ENCODE measurements around the gene PLCL1. TPM values are rescaled to one million over a fixed set of nuclear protein-coding genes. Genes with fewer than 3 reads are reported as not detected.

Gene PLCL1
- polyA plus RNA-seq, 1 of the 3 experiments (the other 2 are of a cell fraction): 7.7 TPM

DNA sequence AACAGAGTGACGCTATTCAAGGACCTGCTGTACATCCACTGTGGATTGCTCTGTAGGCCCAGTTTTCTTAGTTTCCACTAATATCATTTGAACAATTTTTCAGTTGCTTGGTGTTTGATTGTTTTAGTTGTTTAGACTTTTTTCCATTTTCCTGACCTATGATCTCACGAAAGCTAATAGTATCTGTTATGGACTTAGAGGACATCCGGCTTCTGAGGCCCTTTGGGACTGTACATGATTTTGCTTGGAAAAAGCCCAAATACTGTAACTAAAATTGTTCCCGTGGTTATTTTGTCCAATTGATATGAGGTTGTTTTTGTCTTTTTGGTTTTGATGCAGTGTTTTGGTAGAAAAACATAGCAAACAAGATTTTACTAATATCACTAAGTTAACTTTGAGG is 174.6 kb downstream of the PLCL1 start (continued):
- TF ChIP-seq, protein P1, sequence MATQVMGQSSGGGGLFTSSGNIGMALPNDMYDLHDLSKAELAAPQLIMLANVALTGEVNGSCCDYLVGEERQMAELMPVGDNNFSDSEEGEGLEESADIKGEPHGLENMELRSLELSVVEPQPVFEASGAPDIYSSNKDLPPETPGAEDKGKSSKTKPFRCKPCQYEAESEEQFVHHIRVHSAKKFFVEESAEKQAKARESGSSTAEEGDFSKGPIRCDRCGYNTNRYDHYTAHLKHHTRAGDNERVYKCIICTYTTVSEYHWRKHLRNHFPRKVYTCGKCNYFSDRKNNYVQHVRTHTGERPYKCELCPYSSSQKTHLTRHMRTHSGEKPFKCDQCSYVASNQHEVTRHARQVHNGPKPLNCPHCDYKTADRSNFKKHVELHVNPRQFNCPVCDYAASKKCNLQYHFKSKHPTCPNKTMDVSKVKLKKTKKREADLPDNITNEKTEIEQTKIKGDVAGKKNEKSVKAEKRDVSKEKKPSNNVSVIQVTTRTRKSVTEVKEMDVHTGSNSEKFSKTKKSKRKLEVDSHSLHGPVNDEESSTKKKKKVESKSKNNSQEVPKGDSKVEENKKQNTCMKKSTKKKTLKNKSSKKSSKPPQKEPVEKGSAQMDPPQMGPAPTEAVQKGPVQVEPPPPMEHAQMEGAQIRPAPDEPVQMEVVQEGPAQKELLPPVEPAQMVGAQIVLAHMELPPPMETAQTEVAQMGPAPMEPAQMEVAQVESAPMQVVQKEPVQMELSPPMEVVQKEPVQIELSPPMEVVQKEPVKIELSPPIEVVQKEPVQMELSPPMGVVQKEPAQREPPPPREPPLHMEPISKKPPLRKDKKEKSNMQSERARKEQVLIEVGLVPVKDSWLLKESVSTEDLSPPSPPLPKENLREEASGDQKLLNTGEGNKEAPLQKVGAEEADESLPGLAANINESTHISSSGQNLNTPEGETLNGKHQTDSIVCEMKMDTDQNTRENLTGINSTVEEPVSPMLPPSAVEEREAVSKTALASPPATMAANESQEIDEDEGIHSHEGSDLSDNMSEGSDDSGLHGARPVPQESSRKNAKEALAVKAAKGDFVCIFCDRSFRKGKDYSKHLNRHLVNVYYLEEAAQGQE (IDR thresholded peaks at IDR 0.05; ENCODE audit: low read depth, low read length): no peak
- TF ChIP-seq, protein P2, sequence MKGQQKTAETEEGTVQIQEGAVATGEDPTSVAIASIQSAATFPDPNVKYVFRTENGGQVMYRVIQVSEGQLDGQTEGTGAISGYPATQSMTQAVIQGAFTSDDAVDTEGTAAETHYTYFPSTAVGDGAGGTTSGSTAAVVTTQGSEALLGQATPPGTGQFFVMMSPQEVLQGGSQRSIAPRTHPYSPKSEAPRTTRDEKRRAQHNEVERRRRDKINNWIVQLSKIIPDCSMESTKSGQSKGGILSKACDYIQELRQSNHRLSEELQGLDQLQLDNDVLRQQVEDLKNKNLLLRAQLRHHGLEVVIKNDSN (IDR thresholded peaks at IDR 0.05; ENCODE audit: borderline replicate concordance, low read depth): no peak

DNA sequence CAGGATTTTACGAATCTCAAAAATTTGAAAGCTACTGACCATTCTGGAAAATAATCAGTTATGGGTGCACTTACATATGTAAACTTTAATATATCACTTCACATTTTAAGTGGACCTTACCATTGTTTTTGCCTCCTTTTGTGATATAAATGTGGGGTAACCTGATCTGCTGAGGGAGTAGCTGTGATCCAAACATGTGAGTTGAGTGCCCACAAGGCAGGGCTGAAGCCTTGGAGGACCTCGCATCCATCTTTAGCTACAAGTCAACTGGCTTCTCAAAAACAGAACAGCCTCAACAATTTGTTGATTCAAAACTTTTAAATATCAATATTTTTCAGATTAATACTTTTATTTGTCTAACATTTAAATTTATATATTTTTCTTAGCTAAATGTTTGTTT is 178.2 kb downstream of the PLCL1 start:
- Histone ChIP-seq H3K4me2 (no peak overlapping the region), H3K36me3 (replicated peaks in 1 of 2; ENCODE audit: control insufficient read depth in 1 of 2, insufficient read depth in 2 of 2, low read length in 1 of 2) (peaks cover 0 to 3% of the 10 kb centered on the region in 2 experiments), H2AFZ (ENCODE audit: low read depth) (no peak overlapping the region), H3K27ac (ENCODE audit: low read depth in 2 of 2, low read length in 1 of 2) (no peak overlapping the region), H3K9me3 (no peaks in the 10 kb centered on the region), H4K20me1 (ENCODE audit: insufficient read depth) (no peaks in the 10 kb centered on the region; the same call in 1 of the 2 replicates), H3K27me3 (ENCODE audit: insufficient read depth) (no peaks in the 10 kb centered on the region), H3K79me2 (ENCODE audit: insufficient read depth) (no peaks in the 10 kb centered on the region; the same call in 1 of the 2 replicates), H3F3A (replicated peaks; ENCODE audit: insufficient read depth) (no peaks in the 10 kb centered on the region), H3K4me3 (ENCODE audit: low read depth in 2 of 2, low read length in 1 of 2) (no peak overlapping the region), H3K9ac (no peak overlapping the region), H3K9me2 (no peaks in the 10 kb centered on the region), H3K4me1 (ENCODE audit: control insufficient read depth in 1 of 2, insufficient read depth in 2 of 2, low read depth in 1 of 2, low read length in 1 of 2) (peaks cover 2 to 7% of the 10 kb centered on the region in 2 experiments)
- CTCF ChIA-PET: no interaction called here
- DNase-seq: no peak
- POLR2A ChIA-PET: no interaction called here
- 83% methylated on average over 2 of the region's 2 CpGs for WGBS (ENCODE audit: low lambda C conversion rate)
- TF ChIP-seq RCOR1 (IDR thresholded peaks at IDR 0.05; ENCODE audit: low read length): no peak
- no peak for TF ChIP-seq RAD21 (IDR thresholded peaks at IDR 0.05; ENCODE audit: low read length)
- TF ChIP-seq FOXM1 (IDR thresholded peaks at IDR 0.05; ENCODE audit: low read depth): no peak
- no peak for TF ChIP-seq NFIC (IDR thresholded peaks at IDR 0.05; ENCODE audit: borderline replicate concordance)
- TF ChIP-seq, protein P3, sequence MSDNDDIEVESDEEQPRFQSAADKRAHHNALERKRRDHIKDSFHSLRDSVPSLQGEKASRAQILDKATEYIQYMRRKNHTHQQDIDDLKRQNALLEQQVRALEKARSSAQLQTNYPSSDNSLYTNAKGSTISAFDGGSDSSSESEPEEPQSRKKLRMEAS (IDR thresholded peaks at IDR 0.05; ENCODE audit: low read depth): no peak
- TF ChIP-seq FOXJ3 (CRISPR knock-in tag; IDR thresholded peaks at IDR 0.05): no peak
- no peak for TF ChIP-seq MEF2A (IDR thresholded peaks at IDR 0.05; ENCODE audit: borderline replicate concordance, low read depth)
- no peak for TF ChIP-seq MXI1 (IDR thresholded peaks at IDR 0.05; ENCODE audit: low read depth, low read length)
- TF ChIP-seq TCF12 (IDR thresholded peaks at IDR 0.05): no peak
- TF ChIP-seq TAF1 (IDR thresholded peaks at IDR 0.05; ENCODE audit: borderline replicate concordance, low read depth, low read length): no peak
- no peak for TF ChIP-seq RFX5 (IDR thresholded peaks at IDR 0.05; ENCODE audit: low read length)
- no peak for TF ChIP-seq TEAD4 (IDR thresholded peaks at IDR 0.05; ENCODE audit: borderline replicate concordance, insufficient read depth)
- TF ChIP-seq ELF1 (IDR thresholded peaks at IDR 0.05): no peak
- TF ChIP-seq RXRA (IDR thresholded peaks at IDR 0.05; ENCODE audit: borderline replicate concordance, low read depth): no peak
- TF ChIP-seq, protein P2 (IDR thresholded peaks at IDR 0.05; ENCODE audit: borderline replicate concordance, low read depth): no peak
- TF ChIP-seq SIN3A (IDR thresholded peaks at IDR 0.05; ENCODE audit: borderline replicate concordance, low read depth, low read length): no peak
- TF ChIP-seq FOSL2 (IDR thresholded peaks at IDR 0.05; ENCODE audit: borderline replicate concordance, low read depth): no peak
- TF ChIP-seq, protein P4, sequence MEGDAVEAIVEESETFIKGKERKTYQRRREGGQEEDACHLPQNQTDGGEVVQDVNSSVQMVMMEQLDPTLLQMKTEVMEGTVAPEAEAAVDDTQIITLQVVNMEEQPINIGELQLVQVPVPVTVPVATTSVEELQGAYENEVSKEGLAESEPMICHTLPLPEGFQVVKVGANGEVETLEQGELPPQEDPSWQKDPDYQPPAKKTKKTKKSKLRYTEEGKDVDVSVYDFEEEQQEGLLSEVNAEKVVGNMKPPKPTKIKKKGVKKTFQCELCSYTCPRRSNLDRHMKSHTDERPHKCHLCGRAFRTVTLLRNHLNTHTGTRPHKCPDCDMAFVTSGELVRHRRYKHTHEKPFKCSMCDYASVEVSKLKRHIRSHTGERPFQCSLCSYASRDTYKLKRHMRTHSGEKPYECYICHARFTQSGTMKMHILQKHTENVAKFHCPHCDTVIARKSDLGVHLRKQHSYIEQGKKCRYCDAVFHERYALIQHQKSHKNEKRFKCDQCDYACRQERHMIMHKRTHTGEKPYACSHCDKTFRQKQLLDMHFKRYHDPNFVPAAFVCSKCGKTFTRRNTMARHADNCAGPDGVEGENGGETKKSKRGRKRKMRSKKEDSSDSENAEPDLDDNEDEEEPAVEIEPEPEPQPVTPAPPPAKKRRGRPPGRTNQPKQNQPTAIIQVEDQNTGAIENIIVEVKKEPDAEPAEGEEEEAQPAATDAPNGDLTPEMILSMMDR (IDR thresholded peaks at IDR 0.05): no peak

Measured in SK-N-SH (cell line).